ENCODE results near the gene ABCC3.

DNA sequence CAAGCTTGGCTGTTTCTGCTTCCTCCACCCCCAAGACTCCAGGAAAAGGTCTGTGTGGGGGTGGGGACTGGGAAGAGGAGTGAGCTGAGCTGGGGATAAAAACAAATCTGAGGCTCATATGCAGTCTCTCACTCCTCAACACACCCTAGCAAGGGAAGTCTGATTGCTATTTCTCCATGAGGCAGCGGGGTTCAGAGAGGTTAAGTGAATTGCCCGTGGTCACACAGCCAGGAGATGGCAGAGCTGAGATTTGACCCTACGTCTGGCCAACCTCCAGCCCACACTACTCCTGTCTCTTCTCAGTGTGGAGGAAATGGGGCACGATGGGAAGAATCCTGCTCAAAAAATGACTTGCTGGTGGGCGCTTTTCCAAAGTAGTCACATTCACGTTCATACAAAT lies 4.8 kb upstream of the ABCC3 start:
- TF ChIP-seq, protein P1, sequence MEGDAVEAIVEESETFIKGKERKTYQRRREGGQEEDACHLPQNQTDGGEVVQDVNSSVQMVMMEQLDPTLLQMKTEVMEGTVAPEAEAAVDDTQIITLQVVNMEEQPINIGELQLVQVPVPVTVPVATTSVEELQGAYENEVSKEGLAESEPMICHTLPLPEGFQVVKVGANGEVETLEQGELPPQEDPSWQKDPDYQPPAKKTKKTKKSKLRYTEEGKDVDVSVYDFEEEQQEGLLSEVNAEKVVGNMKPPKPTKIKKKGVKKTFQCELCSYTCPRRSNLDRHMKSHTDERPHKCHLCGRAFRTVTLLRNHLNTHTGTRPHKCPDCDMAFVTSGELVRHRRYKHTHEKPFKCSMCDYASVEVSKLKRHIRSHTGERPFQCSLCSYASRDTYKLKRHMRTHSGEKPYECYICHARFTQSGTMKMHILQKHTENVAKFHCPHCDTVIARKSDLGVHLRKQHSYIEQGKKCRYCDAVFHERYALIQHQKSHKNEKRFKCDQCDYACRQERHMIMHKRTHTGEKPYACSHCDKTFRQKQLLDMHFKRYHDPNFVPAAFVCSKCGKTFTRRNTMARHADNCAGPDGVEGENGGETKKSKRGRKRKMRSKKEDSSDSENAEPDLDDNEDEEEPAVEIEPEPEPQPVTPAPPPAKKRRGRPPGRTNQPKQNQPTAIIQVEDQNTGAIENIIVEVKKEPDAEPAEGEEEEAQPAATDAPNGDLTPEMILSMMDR (IDR thresholded peaks at IDR 0.05 in 2 of 3, conservative IDR thresholded peaks at IDR 0.05 in 1 of 3; ENCODE audit: borderline replicate concordance in 1 of 3, insufficient read depth in 1 of 3, low read depth in 2 of 3, low read length in 2 of 3) = no peak
- TF ChIP-seq POLR2AphosphoS5 (IDR thresholded peaks at IDR 0.05; ENCODE audit: low read depth, low read length) (no peak), YY1 (IDR thresholded peaks at IDR 0.05; ENCODE audit: extremely low read depth, insufficient replicate concordance, low read depth, low read length) (no peak), EZH2 (IDR thresholded peaks at IDR 0.05) (no peak), SIN3A (IDR thresholded peaks at IDR 0.05; ENCODE audit: low read depth) (no peak), ZNF274 (IDR thresholded peaks at IDR 0.05; ENCODE audit: low read depth, low read length) (no peak), JUND (IDR thresholded peaks at IDR 0.05) (no peak)
